OCI-LY7 (cell line): Measurements from ENCODE around the gene SLC12A8. TPM values are rescaled to one million over a fixed set of nuclear protein-coding genes. Genes with fewer than 3 reads are reported as not detected.

Experiments used
- BruUV-seq: library from RNA; stranded (reverse); fragments of 400-500 nt; replicated peaks from 2 replicates; lab custom pipeline; 2021; lab: Mats Ljungman, UMichigan
- CTCF ChIA-PET: fragments of 300-600 bp; sonication (Branson Sonifier 250); formaldehyde crosslinking; loops from one replicate; lab custom pipeline; 2022; ENCODE audit warnings: antibody characterized with exemption; ENCODE audit not compliant: unreplicated experiment; lab: Charles Lee
- POLR2A ChIA-PET: fragments of 300-600 bp; sonication (Branson Sonifier 250); formaldehyde crosslinking; loops from one replicate; lab custom pipeline; 2022; ENCODE audit warnings: antibody characterized with exemption; lab: Charles Lee
- DNase-seq: peaks from one replicate; pipeline ENCODE4 v3.0.0-alpha.2; 2015; ENCODE audit warnings: low spot score
- H2AFZ ChIP-seq: fragments of 200-600 bp; sonication (generic), shearing (Covaris generic); 2 replicates; pipeline ENCODE4 v1.6.1; 2014; ENCODE audit warnings: mild to moderate bottlenecking, antibody characterized with exemption, low read length, moderate library complexity
- H3K27ac ChIP-seq: fragments of 200-600 bp; sonication (generic); 2 replicates; pipeline ENCODE4 v1.5.1; 2014; ENCODE audit warnings: mixed run types, low read depth, mild to moderate bottlenecking, moderate library complexity, low read length, inconsistent platforms; ENCODE audit not compliant: poor library complexity, severe bottlenecking
- H3K36me3 ChIP-seq: fragments of 200-600 bp; sonication (generic); 2 replicates; pipeline ENCODE4 v1.6.1; 2014; ENCODE audit warnings: mild to moderate bottlenecking, antibody characterized with exemption, low read length, moderate library complexity, mixed read lengths; ENCODE audit not compliant: insufficient read depth
- H3K4me1 ChIP-seq: fragments of 200-600 bp; sonication (generic); 2 replicates; pipeline ENCODE4 v1.5.1; 2014; ENCODE audit warnings: mild to moderate bottlenecking, low read length; ENCODE audit not compliant: insufficient read depth, poor library complexity, severe bottlenecking
- H3K4me2 ChIP-seq: fragments of 200-600 bp; sonication (generic); 2 replicates; pipeline ENCODE4 v1.6.1; 2014; ENCODE audit warnings: mild to moderate bottlenecking, low read length
- H3K4me3 ChIP-seq: fragments of 200-600 bp; sonication (generic); 2 replicates; pipeline ENCODE4 v1.5.1; 2014; ENCODE audit warnings: mild to moderate bottlenecking, low read depth, low read length; ENCODE audit not compliant: poor library complexity, severe bottlenecking
- H3K79me2 ChIP-seq: fragments of 200-600 bp; sonication (generic); 2 replicates; pipeline ENCODE4 v1.6.1; 2016; ENCODE audit warnings: low read depth, mild to moderate bottlenecking, low read length, moderate library complexity, mixed read lengths; ENCODE audit not compliant: insufficient read depth
- H3K9me2 ChIP-seq: fragments of 200-600 bp; sonication (generic); 2 replicates; pipeline ENCODE4 v1.6.1; 2016; ENCODE audit warnings: mild to moderate bottlenecking, low read length, mixed read lengths; ENCODE audit not compliant: insufficient read depth
- H3K9me3 ChIP-seq: fragments of 200-600 bp; sonication (generic); 2 replicates; pipeline ENCODE4 v1.6.1; 2014; ENCODE audit warnings: mild to moderate bottlenecking, mixed run types, low read length, mixed read lengths
- H4K20me1 ChIP-seq: fragments of 200-600 bp; sonication (generic); 2 replicates; pipeline ENCODE4 v1.6.1; 2014; ENCODE audit warnings: mild to moderate bottlenecking, antibody characterized with exemption, low read length, moderate library complexity, mixed read lengths; ENCODE audit not compliant: insufficient read depth
- EZH2phosphoT487 ChIP-seq: fragments of 200-600 bp; sonication (generic); IDR thresholded peaks from 2 replicates; pipeline ENCODE4 v1.6.1; 2018; ENCODE audit warnings: low read depth, borderline replicate concordance, mild to moderate bottlenecking, mixed run types, antibody characterized with exemption, low read length, moderate library complexity, mixed read lengths
- intact Hi-C: fragments of 100-400 bp; cut with micrococcal nuclease; formaldehyde crosslinking; loops from one replicate; pipeline ENCODE4 v1.10.0; 2022; ENCODE audit not compliant: unreplicated experiment
- total RNA-seq, 2 experiments: library from RNA; depleted of rRNA in 1 of 2; stranded (reverse); fragments of >200 nt in 1 of 2; shearing (Covaris generic) in 1 of 2; gene quantifications; 2 replicates each; pipeline ENCODE4 v1.2.3, GENCODE V29; 2014 to 2022
- TF ChIP-seq, protein P1 (sequence below): fragments of 200-600 bp; sonication (generic); conservative IDR thresholded peaks from 2 replicates; pipeline ENCODE4 v1.5.1; 2014; ENCODE audit warnings: mild to moderate bottlenecking, antibody characterized with exemption, low read length, moderate library complexity, mixed read lengths

Gene SLC12A8
- total RNA-seq, 2 experiments from 2014 or later, result 0.84 to 1.0 TPM

DNA sequence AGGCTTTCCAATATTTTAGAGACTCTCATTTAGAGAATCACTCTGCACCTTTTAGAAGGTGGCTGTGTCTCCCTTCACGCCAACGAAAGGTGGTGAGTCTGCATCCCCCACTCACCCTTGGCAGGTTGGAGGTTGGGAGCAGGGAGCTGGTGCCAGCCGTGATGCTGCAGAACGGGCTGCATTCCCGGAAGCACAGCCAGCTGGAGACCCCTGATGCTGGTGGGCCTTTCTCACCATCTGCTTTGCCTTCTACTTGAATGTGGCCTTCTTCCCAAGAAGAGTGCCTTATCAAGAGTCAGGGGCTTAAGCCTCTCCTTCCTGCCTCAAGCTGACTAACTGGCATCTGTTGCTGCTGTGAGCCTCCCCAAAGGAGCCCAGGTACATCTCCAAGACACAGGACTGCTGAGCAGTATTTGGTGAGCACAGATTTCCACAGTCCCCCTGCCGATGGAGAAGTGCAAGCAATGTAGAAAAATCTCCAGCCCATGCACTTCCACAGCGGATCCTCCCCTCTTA is 139.1 kb downstream of the SLC12A8 start:
- ChIA-PET CTCF (no interaction called here), POLR2A (interaction anchor here (0.6 to 1.3 kb wide), 3 partner anchors 10 to 1012 kb away, joined by 3 read pairs; no protein-coding TSS in a partner anchor)
- Histone ChIP-seq H3K4me1 (peaks cover 10% of the 10 kb centered on the region), H4K20me1 (no peaks in the 10 kb centered on the region), H3K36me3 (no peaks in the 10 kb centered on the region), H3K4me2 (no peak overlapping the region), H3K9me2 (no peaks in the 10 kb centered on the region), H3K27ac (no peak overlapping the region), H3K79me2 (no peaks in the 10 kb centered on the region), H3K9me3 (no peaks in the 10 kb centered on the region), H2AFZ (peak overlapping the region; percentile 5; the same call in 1 of the 2 replicates), H3K4me3 (no peak overlapping the region)
- BruUV-seq, result no TSS peak
- no peak for TF ChIP-seq EZH2phosphoT487
- TF ChIP-seq, protein P1, sequence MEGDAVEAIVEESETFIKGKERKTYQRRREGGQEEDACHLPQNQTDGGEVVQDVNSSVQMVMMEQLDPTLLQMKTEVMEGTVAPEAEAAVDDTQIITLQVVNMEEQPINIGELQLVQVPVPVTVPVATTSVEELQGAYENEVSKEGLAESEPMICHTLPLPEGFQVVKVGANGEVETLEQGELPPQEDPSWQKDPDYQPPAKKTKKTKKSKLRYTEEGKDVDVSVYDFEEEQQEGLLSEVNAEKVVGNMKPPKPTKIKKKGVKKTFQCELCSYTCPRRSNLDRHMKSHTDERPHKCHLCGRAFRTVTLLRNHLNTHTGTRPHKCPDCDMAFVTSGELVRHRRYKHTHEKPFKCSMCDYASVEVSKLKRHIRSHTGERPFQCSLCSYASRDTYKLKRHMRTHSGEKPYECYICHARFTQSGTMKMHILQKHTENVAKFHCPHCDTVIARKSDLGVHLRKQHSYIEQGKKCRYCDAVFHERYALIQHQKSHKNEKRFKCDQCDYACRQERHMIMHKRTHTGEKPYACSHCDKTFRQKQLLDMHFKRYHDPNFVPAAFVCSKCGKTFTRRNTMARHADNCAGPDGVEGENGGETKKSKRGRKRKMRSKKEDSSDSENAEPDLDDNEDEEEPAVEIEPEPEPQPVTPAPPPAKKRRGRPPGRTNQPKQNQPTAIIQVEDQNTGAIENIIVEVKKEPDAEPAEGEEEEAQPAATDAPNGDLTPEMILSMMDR, result no peak
- no peak for DNase-seq
- intact Hi-C loops, result no loop called here

DNA sequence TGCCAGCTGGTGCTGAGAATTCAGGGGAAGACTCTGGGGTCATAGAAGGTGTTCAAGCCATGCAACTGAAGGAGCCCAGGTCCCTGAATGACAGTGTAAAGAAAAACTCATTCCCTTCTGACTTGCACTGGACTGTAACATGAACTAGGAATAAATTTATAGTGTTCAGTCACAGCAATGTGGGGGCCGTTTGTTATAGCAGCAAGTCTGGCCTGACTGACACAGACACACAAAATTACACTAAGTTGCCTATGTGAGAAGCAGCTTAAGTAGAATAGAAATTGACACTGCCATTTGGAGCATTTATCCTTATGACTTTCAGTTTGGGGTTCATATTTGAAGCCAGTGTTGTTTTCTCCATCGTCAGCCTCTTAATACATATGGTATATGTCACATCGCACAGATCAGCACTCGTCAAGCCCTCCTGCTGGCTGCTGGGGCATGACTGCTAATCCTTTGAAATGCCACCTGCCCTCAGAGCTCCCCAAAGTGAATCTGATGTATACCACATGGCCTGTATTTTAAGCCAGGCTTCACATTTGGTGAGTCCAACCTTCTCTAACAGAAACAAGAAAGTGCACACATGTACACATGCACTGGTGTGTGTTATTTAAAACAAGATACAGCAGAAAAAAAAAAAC is 139.7 kb downstream of the SLC12A8 start:
- peak overlapping the region; percentile 5; the same call in 1 of the 2 replicates for H2AFZ ChIP-seq
- no peak for TF ChIP-seq EZH2phosphoT487
- TF ChIP-seq, protein P1, result no peak
- DNase-seq, result peak; percentile 54
- no peaks in the 10 kb centered on the region for H3K36me3 ChIP-seq
- intact Hi-C loops, result no loop called here
- no peaks in the 10 kb centered on the region for H3K9me3 ChIP-seq
- no peaks in the 10 kb centered on the region for H4K20me1 ChIP-seq
- H3K4me3 ChIP-seq, result no peak overlapping the region
- H3K4me1 ChIP-seq, result peaks cover 4% of the 10 kb centered on the region
- no peaks in the 10 kb centered on the region for H3K79me2 ChIP-seq
- no TSS peak for BruUV-seq
- H3K4me2 ChIP-seq, result no peak overlapping the region
- ChIA-PET POLR2A (interaction anchor here (0.7 kb wide), 1 partner anchor 1012 kb away, joined by 3 read pairs; no protein-coding TSS in a partner anchor), CTCF (no interaction called here)
- H3K9me2 ChIP-seq, result no peaks in the 10 kb centered on the region
- H3K27ac ChIP-seq, result no peak overlapping the region

DNA sequence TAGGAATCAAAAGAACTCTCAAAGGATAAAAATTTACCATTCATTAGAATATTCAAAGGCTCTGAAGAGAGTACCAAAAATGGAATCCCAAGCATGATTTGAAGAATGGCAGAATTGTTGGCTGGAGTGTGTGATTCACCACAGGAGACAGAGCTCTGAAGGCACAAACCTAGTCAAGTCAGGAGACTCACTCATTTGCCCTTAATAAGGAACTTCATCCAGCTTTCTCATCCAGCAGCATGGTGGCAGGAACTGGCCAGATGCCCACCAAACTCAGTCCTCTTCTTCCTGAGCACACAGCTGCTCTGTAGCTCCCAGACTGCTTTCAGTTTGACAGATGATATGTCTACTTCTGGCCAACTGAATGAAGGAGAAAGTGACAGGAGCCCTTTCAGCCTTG is 140.2 kb downstream of the SLC12A8 start:
- POLR2A ChIA-PET, result no interaction called here

More for the DNA sequence above, 140.2 kb downstream of the SLC12A8 start:
- BruUV-seq, result no TSS peak
- CTCF ChIA-PET, result no interaction called here
- H3K4me3 ChIP-seq, result no peak overlapping the region
- no peaks in the 10 kb centered on the region for H3K9me3 ChIP-seq
- no peaks in the 10 kb centered on the region for H3K36me3 ChIP-seq
- H4K20me1 ChIP-seq, result no peaks in the 10 kb centered on the region
- no peaks in the 10 kb centered on the region for H3K4me1 ChIP-seq
- H3K4me2 ChIP-seq, result no peak overlapping the region
- no peaks in the 10 kb centered on the region for H3K79me2 ChIP-seq
- no peak for TF ChIP-seq EZH2phosphoT487
- TF ChIP-seq, protein P1, result no peak
- intact Hi-C loops, result no loop called here
- H3K9me2 ChIP-seq, result no peaks in the 10 kb centered on the region
- DNase-seq, result no peak
- no peak overlapping the region for H3K27ac ChIP-seq
- H2AFZ ChIP-seq, result no peak overlapping the region; the same call in 1 of the 2 replicates
